GOT3 (cell line): ENCODE measurements around the gene TTPAL.

ENCODE experiments used
- DNase-seq: peaks from one replicate; lab custom pipeline; 2025; ENCODE audit warnings: mixed read lengths; lab: John Stamatoyannopoulos, UW

The TTPAL gene

DNA sequence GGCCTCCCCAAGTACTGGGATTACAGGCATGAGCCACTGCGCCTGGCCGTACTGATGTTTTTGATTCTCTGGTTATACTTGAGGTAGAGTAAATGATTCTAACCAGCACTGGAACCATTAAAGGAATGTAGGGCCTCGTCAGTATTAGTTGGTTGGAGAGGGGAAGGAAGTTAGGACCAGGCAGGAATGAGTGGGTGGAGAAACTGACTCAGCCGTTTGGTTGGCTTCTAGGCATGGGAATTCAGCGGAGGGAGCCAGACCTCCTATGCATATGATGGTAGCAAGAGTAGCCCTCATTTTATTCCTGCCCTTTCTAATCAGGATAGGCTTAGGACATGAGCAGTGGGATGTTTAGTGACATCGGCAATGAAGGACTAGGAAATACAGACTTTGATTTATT, 65.2 kb downstream of the TTPAL start:
- DNase-seq, result no peak

DNA sequence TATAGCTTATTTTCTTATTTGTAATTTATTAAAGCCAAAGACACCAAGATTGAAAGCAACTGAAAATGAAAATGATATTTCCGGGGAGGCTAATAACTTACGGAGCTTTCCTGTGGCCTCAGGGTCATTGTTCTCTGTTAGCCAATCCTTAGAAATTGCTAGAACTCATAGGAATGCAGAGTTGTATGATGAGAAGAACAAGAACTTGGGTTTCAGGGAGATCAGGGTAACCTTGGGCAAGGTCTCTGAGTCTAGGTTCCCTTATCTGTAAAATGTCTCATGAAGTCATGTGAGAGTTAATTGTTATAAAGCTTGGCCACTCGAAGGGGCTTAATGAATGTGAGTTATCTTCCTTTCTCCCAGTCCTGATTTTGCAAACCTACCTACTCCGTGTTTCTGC, 66.3 kb downstream of the TTPAL start:
- no peak for DNase-seq

DNA sequence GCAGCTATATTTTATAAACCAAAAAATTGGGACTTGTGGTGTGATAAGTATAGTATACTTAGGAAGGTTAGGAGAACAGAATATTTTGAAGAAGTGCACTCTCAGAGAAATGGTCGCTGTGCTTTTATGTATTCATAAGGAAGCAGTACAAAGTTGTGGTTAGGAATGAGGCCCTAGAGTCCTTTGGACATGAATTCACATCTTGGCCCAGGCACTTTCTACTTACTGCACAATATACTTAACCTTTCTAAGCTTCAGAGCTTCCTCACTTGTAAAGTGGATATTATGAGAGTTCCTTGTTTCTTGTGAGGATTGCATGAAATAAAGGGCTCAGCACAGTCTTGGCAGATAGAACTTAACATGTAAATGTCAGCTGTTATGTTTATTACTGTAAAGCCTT, 67.2 kb downstream of the TTPAL start:
- no peak for DNase-seq

DNA sequence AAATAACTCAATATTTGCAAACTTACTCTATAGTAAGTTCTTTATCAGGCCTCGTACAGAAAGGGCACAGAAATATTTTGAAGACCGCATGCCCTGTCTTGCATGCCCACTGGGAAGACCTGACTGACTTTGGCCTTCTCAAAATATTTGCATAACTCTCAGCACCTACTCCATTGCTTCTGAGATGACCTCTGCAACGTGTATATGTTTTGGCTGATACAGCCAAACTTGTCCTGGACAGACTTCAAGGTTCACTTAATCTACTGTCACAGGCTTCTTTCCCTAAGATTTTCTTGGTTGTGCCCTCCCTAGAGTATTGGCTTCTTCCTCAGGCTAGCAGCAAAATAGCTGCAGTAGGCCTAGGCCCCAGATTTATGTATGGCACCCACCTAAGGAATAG, 67.7 kb downstream of the TTPAL start:
- DNase-seq, result no peak
